DMS153 treated with DMSO at 0.1 percent for 48 hours (cell line): ENCODE measurements around the gene CCDC30.
"Not testable (repeated sequence)": the region's sequence is repeated elsewhere in the genome, so short reads cannot be mapped to it uniquely, and the experiment has no call there.

Source experiments
- DNase-seq: peaks from one replicate; lab custom pipeline; 2025; ENCODE audit not compliant: unreplicated experiment; lab: John Stamatoyannopoulos, UW

Gene CCDC30

GRCh38 chr1:42450061-42450460 is 13.0 kb upstream of the CCDC30 start:
- no peak for DNase-seq

- DNase-seq, result no peak
Observed at GRCh38 chr1:42453386-42453785, 9.7 kb upstream of the CCDC30 start.

- DNase-seq, result no peak
Observed at GRCh38 chr1:42454403-42454802, 8.7 kb upstream of the CCDC30 start.

- peak; percentile 78 for DNase-seq
Observed at GRCh38 chr1:42456010-42456753, 6.9 kb upstream of the CCDC30 start, which contains the start of the genes PPCS and ZMYND12. PPCS (plus strand) TSS chr1:42456543; CDS start chr1:42456566, 23 bp downstream. ZMYND12 (minus strand) TSS chr1:42456022; CDS start chr1:42455997, 25 bp downstream.

- DNase-seq, result peak; percentile 36
Observed at GRCh38 chr1:42456754-42457089, 6.4 kb upstream of the CCDC30 start.

- DNase-seq, result no peak
Observed at GRCh38 chr1:42461196-42461595, 1.9 kb upstream of the CCDC30 start.

- no peak for DNase-seq
Observed at GRCh38 chr1:42463921-42464320, 835 bp downstream of the CCDC30 start.

GRCh38 chr1:42466030-42466429 is 2.9 kb downstream of the CCDC30 start:
- no peak for DNase-seq

- DNase-seq, result no peak
Observed at GRCh38 chr1:42469727-42470126, 6.6 kb downstream of the CCDC30 start.

- DNase-seq, result no peak
Observed at GRCh38 chr1:42476605-42477004, 13.5 kb downstream of the CCDC30 start.

GRCh38 chr1:42477354-42477753 is 14.3 kb downstream of the CCDC30 start:
- DNase-seq, result not testable (repeated sequence)

- no peak for DNase-seq
Observed at GRCh38 chr1:42477775-42478174, 14.7 kb downstream of the CCDC30 start.

GRCh38 chr1:42479621-42480020 is 16.5 kb downstream of the CCDC30 start:
- no peak for DNase-seq

GRCh38 chr1:42480921-42481320 is 17.8 kb downstream of the CCDC30 start:
- no peak for DNase-seq

GRCh38 chr1:42482635-42483153 is 19.6 kb downstream of the CCDC30 start:
- no peak for DNase-seq

GRCh38 chr1:42484382-42484781 is 21.3 kb downstream of the CCDC30 start:
- DNase-seq, result no peak

GRCh38 chr1:42490237-42490636 is 27.2 kb downstream of the CCDC30 start:
- DNase-seq, result no peak

GRCh38 chr1:42502031-42502430 is 38.9 kb downstream of the CCDC30 start:
- DNase-seq, result not testable (repeated sequence)

GRCh38 chr1:42504535-42505128 is 41.5 kb downstream of the CCDC30 start:
- no peak for DNase-seq

- DNase-seq, result no peak
Observed at GRCh38 chr1:42506576-42506975, 43.5 kb downstream of the CCDC30 start.

GRCh38 chr1:42511581-42512155 is 48.6 kb downstream of the CCDC30 start:
- not testable (repeated sequence) for DNase-seq

GRCh38 chr1:42518908-42519307 is 55.8 kb downstream of the CCDC30 start:
- no peak for DNase-seq
